Measurements from ENCODE around the gene ZNF544.

ZNF544 gene

DNA sequence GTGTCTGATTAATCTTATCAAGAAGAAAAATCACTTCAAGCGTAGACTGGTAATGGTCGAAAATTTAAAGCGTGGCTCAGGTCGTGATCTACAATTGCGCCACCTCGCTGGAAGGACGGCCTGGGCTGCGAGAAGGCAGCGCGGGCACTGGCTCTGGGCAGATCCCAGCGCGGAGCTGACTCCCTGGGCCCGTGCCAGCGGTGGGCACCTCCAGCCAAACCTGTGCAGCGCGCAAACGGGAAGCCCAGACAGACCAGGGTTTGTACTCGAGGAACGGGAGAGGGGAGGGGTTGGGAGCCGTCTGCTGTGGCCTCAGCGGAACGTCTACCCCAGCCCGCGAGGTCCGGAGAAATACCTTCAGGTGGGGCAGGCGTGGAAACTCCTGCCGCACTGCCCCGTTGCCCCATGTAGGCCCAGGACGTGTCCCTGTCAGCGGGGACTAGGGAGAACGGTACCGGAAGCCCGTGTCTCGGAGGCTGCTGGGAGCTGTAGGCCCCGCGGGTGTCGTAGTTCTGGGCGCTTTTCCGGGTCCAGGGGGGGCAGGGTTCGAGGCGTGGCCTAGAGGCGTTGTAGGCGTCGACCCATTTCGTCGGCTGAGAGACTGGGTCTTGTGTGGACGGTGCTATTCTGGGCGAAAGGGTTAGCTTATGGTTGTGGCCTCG lies 24.8 kb upstream of the ZNF544 start:
- H3K27ac ChIP-seq = no peak overlapping the region
- TF ChIP-seq, protein P1, sequence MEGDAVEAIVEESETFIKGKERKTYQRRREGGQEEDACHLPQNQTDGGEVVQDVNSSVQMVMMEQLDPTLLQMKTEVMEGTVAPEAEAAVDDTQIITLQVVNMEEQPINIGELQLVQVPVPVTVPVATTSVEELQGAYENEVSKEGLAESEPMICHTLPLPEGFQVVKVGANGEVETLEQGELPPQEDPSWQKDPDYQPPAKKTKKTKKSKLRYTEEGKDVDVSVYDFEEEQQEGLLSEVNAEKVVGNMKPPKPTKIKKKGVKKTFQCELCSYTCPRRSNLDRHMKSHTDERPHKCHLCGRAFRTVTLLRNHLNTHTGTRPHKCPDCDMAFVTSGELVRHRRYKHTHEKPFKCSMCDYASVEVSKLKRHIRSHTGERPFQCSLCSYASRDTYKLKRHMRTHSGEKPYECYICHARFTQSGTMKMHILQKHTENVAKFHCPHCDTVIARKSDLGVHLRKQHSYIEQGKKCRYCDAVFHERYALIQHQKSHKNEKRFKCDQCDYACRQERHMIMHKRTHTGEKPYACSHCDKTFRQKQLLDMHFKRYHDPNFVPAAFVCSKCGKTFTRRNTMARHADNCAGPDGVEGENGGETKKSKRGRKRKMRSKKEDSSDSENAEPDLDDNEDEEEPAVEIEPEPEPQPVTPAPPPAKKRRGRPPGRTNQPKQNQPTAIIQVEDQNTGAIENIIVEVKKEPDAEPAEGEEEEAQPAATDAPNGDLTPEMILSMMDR (conservative IDR thresholded peaks at IDR 0.05) = no peak

GRCh38 chr19:58204566-58204965 lies 24.1 kb upstream of the ZNF544 start:
- TF ChIP-seq, protein P1 (conservative IDR thresholded peaks at IDR 0.05) = no peak

DNA sequence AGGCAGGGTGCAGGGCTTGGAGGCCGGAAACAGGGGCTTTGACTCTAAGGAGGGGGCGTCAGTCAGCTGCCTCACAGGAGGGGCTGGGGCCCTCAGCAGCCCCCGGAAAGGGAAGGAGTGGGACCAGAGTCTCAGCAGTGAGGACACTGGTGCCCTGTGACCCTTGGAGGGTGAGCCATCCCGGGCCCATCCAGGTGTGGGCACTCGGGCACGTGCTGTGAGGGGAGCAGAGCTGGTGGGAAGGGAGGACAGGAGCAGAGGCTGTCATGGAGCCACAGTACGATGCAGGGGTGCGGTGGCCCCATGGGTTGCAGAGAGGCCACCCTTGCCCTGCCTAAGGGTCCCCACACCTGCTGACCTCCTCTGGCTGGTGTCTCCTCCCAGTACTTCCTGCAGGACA lies 19.1 kb upstream of the ZNF544 start:
- H3K27ac ChIP-seq = no peak overlapping the region

More at GRCh38 chr19:58204566-58204965, 24.1 kb upstream of the ZNF544 start:
- no peak overlapping the region for H3K27ac ChIP-seq

GRCh38 chr19:58212336-58213074 lies 16.2 kb upstream of the ZNF544 start:
- TF ChIP-seq, protein P1 (conservative IDR thresholded peaks at IDR 0.05) = no peak
- no peak overlapping the region for H3K27ac ChIP-seq

More for the DNA sequence above, 19.1 kb upstream of the ZNF544 start:
- TF ChIP-seq, protein P1 (conservative IDR thresholded peaks at IDR 0.05) = no peak

- TF ChIP-seq, protein P1 (conservative IDR thresholded peaks at IDR 0.05) = no peak
- no peak overlapping the region for H3K27ac ChIP-seq
Observed at GRCh38 chr19:58213075-58213369, 15.7 kb upstream of the ZNF544 start.

DNA sequence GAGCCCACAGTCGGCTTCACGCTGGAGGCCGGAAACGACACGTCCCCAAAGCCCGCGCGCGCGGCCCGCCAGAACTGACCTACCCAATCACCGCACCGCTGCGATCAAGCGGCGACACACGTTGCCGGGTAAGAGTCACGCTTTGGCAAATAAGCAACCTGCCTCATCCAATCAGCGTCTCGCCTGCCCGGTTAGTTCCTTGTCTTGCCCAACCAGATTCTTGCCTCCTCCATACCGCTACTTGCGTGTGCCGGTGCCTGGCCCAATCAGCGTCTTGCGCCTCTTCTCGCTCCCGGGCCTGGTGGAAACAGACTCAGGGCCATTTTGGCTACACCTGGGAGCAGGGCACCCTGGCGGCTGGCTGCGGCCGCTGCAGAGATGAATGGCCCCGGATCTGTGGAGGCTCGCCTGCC lies 11.6 kb upstream of the ZNF544 start:
- H3K27ac ChIP-seq = no peak overlapping the region
- TF ChIP-seq, protein P1 (conservative IDR thresholded peaks at IDR 0.05) = no peak

DNA sequence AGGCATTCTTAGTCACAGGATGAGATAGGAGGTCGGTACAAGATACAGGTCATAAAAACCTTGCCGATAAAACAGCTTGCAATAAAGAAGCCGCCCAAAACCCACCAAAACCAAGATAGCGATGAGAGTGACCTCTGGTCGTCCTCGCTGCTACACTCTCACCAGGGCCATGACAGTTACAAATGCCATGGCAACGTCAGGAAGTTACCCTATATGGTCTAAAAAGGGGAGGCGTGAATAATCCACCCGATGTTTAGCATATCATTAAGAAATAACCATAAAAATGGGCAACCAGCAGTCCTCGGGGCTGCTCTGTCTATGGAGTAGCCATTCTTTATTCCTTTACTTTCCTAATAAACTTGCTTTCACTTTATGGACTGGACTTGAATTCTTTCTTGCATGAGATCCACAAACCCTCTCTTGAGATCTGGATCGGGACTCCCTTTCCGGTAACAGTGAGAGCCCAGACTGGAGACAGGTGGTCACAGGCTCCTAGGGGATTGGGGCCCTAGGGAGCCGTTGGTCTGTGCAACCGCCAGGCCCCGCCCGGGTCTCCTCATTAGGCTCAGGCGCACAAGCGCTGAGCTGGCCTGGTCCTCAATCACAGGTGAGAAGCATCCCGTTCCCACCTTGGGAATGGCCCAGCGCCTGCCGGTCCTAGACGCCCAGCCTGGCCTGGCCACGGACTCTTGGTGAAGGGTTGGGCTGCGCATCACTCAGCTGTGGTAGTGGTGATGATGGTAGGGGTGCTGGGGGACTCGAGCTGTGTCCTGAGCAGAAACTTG lies 10.9 kb upstream of the ZNF544 start:
- TF ChIP-seq, protein P1 (conservative IDR thresholded peaks at IDR 0.05) = no peak
- no peak overlapping the region for H3K27ac ChIP-seq
